ENCODE results near the gene MTMR11. TPM values are rescaled to one million over a fixed set of nuclear protein-coding genes. Genes with fewer than 3 reads are reported as not detected.

Gene MTMR11
- total RNA-seq, 1 experiment from 2014 or later = 3.9 TPM

GRCh38 chr1:149881876-149882275, 54.8 kb downstream of the MTMR11 start:
- no peaks in the 10 kb centered on the region for H3K79me1 ChIP-seq (ENCODE audit: insufficient read depth, low read depth, low read length, poor library complexity, severe bottlenecking)
- H3K27me3 Mint-ChIP-seq (ENCODE audit: low read depth) = no peaks in the 10 kb centered on the region
- no peak overlapping the region for H2AK5ac ChIP-seq (ENCODE audit: insufficient read length, low read length)
- H3K4me2 ChIP-seq (ENCODE audit: insufficient read depth, insufficient read length, low read length) = no peak overlapping the region
- H4K20me1 ChIP-seq (ENCODE audit: control insufficient read depth, insufficient read depth, insufficient read length) = no peaks in the 10 kb centered on the region
- H3K23ac ChIP-seq (ENCODE audit: insufficient read length, low read depth, low read length) = no peak overlapping the region
- no peak for TF ChIP-seq CTCF (conservative IDR thresholded peaks at IDR 0.05)
- no peak overlapping the region for H4K5ac ChIP-seq (ENCODE audit: insufficient read length, low read depth, low read length)
- H3K27me3 ChIP-seq (ENCODE audit: insufficient read depth, low read length) = no peaks in the 10 kb centered on the region
- H3K27ac Mint-ChIP-seq = no peak overlapping the region
- H3T11ph ChIP-seq (ENCODE audit: low read length) = no peak overlapping the region
- no peak overlapping the region for H3K27ac ChIP-seq (ENCODE audit: insufficient read length, low read depth, low read length)
- no peak overlapping the region for H3K18ac ChIP-seq (ENCODE audit: insufficient read length, low read depth, low read length)
- H3K4ac ChIP-seq (ENCODE audit: low read depth, low read length) = no peak overlapping the region
- no peak overlapping the region for H2BK5ac ChIP-seq (ENCODE audit: insufficient read length, low read length)
- no peak overlapping the region for H2BK15ac ChIP-seq (ENCODE audit: low read depth, low read length)
- H2AFZ ChIP-seq (ENCODE audit: low read length) = no peak overlapping the region
- no peak overlapping the region for H2BK20ac ChIP-seq (ENCODE audit: low read depth, low read length, poor library complexity, severe bottlenecking)
- H3K14ac ChIP-seq (ENCODE audit: insufficient read depth, low read length) = no peak overlapping the region
- peaks cover 3% of the 10 kb centered on the region; the same call in 1 of the 2 replicates for H3K4me1 ChIP-seq (ENCODE audit: insufficient read depth, low read length)
- WGBS (ENCODE audit: extremely low coverage, insufficient read length, low lambda C conversion rate) = no CpG with 5 or more reads among the region's 1 CpG
- H3K4me3 Mint-ChIP-seq = no peak overlapping the region
- no peaks in the 10 kb centered on the region for H3K36me3 Mint-ChIP-seq (ENCODE audit: insufficient read depth in 1 of 3, low read depth in 3 of 3)
- peaks cover 14% of the 10 kb centered on the region for H3K23me2 ChIP-seq (ENCODE audit: insufficient read length, low read depth, low read length, poor library complexity, severe bottlenecking)
- no peaks in the 10 kb centered on the region for H3K79me2 ChIP-seq (ENCODE audit: insufficient read depth, low read length)
- DNase-seq = no peak
- no peak overlapping the region for H3K9ac ChIP-seq (ENCODE audit: extremely low read depth, insufficient read length, low read length)
- H3K9me3 Mint-ChIP-seq = no peaks in the 10 kb centered on the region
- no peak overlapping the region for H2BK12ac ChIP-seq (ENCODE audit: insufficient read length, low read depth, low read length)
- H4K8ac ChIP-seq (replicated peaks; ENCODE audit: insufficient read length, low read depth, low read length) = no peak overlapping the region
- H3K56ac ChIP-seq (ENCODE audit: insufficient read length, low read depth, low read length) = no peak overlapping the region
- no peaks in the 10 kb centered on the region for H3K9me3 ChIP-seq (ENCODE audit: control insufficient read depth, low read depth, low read length)
- peaks cover 0 to 3% of the 10 kb centered on the region in 2 experiments; a peak in 1 of 4 replicates for H3K4me1 Mint-ChIP-seq
- no peak overlapping the region for H2BK120ac ChIP-seq (ENCODE audit: low read depth, low read length, poor library complexity, severe bottlenecking)
- H4K91ac ChIP-seq (ENCODE audit: insufficient read length, low read depth, low read length) = no peak overlapping the region

Data from H9 (cell line).